K562 (cell line): Measurements from ENCODE around the gene CCDC60.

ENCODE experiments used
- CHD4 ChIP-seq: fragments of 200-600 bp; sonication (generic); IDR thresholded peaks from 3 replicates; pipeline ENCODE4 v1.6.1; 2012; ENCODE audit warnings: low read depth, mild to moderate bottlenecking, mixed read lengths, low read length, inconsistent platforms; ENCODE audit not compliant: insufficient read depth, insufficient replicate concordance, poor library complexity, severe bottlenecking
- CTCF ChIP-seq, 3 experiments: IDR thresholded peaks in 2 of 3; conservative IDR thresholded peaks in 1 of 3; 2 replicates each; pipeline ENCODE4 v1.5.1; 2011 to 2012; ENCODE audit warnings: low read length in 3 of 3, mild to moderate bottlenecking in 3 of 3, control low read depth in 2 of 3, improper control_type of control experiment in 1 of 3, inconsistent platforms in 1 of 3, low read depth in 1 of 3, mixed read lengths in 1 of 3, moderate library complexity in 1 of 3; ENCODE audit not compliant: insufficient read depth in 2 of 3
- EZH2 ChIP-seq: IDR thresholded peaks from 2 replicates; pipeline ENCODE4 v1.6.1; 2012; ENCODE audit warnings: low read depth, mild to moderate bottlenecking, inconsistent platforms, low read length, borderline replicate concordance
- MAFG ChIP-seq: fragments of 450-650 bp; conservative IDR thresholded peaks from 2 replicates; pipeline ENCODE4 v1.6.1; 2016; ENCODE audit warnings: missing genetic modification characterization, missing compliant biosample characterization
- MYC ChIP-seq, 2 experiments: fragments of 250-450 bp in 1 of 2; sonication (Bioruptor Pico) in 1 of 2; IDR thresholded peaks; 2 replicates each; pipeline versions ENCODE4 v1.5.1 to v1.6.1; 2012 to 2021; ENCODE audit warnings: low read depth in 2 of 2, borderline replicate concordance in 1 of 2, improper control_type of control experiment in 1 of 2, low read length in 1 of 2, mild to moderate bottlenecking in 1 of 2, moderate library complexity in 1 of 2
- POLR2A ChIP-seq: fragments of 450-650 bp; conservative IDR thresholded peaks from 2 replicates; pipeline ENCODE4 v1.6.1; 2016
- POLR3A ChIP-seq: IDR thresholded peaks from 2 replicates; pipeline ENCODE4 v1.6.1; 2011; ENCODE audit warnings: borderline replicate concordance, mild to moderate bottlenecking, moderate library complexity; ENCODE audit not compliant: insufficient read length, insufficient read depth; ENCODE audit errors: extremely low read depth
- ZC3H11A ChIP-seq: IDR thresholded peaks from 2 replicates; pipeline ENCODE4 v1.6.1; 2012; ENCODE audit warnings: low read depth, low read length, improper control_type of control experiment
- ZNF282 ChIP-seq: sonication (generic); formaldehyde crosslinking; IDR thresholded peaks from 2 replicates; pipeline ENCODE4 v1.8.1; 2023; ENCODE audit warnings: missing genetic modification reagents
- TF ChIP-seq, protein P1 (sequence below): fragments of 250-450 bp; sonication (Bioruptor Pico); IDR thresholded peaks from 2 replicates; pipeline ENCODE4 v1.4.0; 2020
- TF ChIP-seq, protein P2 (sequence below): fragments of 450-650 bp; IDR thresholded peaks from 2 replicates; pipeline ENCODE4 v1.6.1; 2017; ENCODE audit warnings: mild to moderate bottlenecking, moderate library complexity

GRCh38 chr12:119573086-119573485, 238.6 kb downstream of the CCDC60 start:
- TF ChIP-seq, protein P1, sequence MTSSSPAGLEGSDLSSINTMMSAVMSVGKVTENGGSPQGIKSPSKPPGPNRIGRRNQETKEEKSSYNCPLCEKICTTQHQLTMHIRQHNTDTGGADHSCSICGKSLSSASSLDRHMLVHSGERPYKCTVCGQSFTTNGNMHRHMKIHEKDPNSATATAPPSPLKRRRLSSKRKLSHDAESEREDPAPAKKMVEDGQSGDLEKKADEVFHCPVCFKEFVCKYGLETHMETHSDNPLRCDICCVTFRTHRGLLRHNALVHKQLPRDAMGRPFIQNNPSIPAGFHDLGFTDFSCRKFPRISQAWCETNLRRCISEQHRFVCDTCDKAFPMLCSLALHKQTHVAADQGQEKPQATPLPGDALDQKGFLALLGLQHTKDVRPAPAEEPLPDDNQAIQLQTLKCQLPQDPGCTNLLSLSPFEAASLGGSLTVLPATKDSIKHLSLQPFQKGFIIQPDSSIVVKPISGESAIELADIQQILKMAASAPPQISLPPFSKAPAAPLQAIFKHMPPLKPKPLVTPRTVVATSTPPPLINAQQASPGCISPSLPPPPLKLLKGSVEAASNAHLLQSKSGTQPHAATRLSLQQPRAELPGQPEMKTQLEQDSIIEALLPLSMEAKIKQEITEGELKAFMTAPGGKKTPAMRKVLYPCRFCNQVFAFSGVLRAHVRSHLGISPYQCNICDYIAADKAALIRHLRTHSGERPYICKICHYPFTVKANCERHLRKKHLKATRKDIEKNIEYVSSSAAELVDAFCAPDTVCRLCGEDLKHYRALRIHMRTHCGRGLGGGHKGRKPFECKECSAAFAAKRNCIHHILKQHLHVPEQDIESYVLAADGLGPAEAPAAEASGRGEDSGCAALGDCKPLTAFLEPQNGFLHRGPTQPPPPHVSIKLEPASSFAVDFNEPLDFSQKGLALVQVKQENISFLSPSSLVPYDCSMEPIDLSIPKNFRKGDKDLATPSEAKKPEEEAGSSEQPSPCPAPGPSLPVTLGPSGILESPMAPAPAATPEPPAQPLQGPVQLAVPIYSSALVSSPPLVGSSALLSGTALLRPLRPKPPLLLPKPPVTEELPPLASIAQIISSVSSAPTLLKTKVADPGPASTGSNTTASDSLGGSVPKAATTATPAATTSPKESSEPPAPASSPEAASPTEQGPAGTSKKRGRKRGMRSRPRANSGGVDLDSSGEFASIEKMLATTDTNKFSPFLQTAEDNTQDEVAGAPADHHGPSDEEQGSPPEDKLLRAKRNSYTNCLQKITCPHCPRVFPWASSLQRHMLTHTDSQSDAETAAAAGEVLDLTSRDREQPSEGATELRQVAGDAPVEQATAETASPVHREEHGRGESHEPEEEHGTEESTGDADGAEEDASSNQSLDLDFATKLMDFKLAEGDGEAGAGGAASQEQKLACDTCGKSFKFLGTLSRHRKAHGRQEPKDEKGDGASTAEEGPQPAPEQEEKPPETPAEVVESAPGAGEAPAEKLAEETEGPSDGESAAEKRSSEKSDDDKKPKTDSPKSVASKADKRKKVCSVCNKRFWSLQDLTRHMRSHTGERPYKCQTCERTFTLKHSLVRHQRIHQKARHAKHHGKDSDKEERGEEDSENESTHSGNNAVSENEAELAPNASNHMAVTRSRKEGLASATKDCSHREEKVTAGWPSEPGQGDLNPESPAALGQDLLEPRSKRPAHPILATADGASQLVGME, result no peak
- no peak for TF ChIP-seq MAFG (tag)
- TF ChIP-seq CHD4, result no peak
- TF ChIP-seq CTCF (IDR thresholded peaks at IDR 0.05 in 2 of 3, conservative IDR thresholded peaks at IDR 0.05 in 1 of 3; ENCODE audit: insufficient read depth in 2 of 3, low read depth in 1 of 3, low read length in 3 of 3), result no peak
- no peak for TF ChIP-seq POLR2A
- TF ChIP-seq MYC (IDR thresholded peaks at IDR 0.05; ENCODE audit: low read depth, low read length), result no peak
- no peak for TF ChIP-seq MYC (CRISPR knock-in tag; IDR thresholded peaks at IDR 0.05; ENCODE audit: borderline replicate concordance, low read depth)
- no peak for TF ChIP-seq ZC3H11A
- TF ChIP-seq ZNF282 (CRISPR knock-in tag), result no peak
- TF ChIP-seq, protein P2, sequence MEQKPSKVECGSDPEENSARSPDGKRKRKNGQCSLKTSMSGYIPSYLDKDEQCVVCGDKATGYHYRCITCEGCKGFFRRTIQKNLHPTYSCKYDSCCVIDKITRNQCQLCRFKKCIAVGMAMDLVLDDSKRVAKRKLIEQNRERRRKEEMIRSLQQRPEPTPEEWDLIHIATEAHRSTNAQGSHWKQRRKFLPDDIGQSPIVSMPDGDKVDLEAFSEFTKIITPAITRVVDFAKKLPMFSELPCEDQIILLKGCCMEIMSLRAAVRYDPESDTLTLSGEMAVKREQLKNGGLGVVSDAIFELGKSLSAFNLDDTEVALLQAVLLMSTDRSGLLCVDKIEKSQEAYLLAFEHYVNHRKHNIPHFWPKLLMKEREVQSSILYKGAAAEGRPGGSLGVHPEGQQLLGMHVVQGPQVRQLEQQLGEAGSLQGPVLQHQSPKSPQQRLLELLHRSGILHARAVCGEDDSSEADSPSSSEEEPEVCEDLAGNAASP, result no peak
- TF ChIP-seq POLR3A, result no peak
- no peak for TF ChIP-seq EZH2
